Astrocyte (in vitro differentiated cells and primary cell): ENCODE measurements around the gene ADM. TPM values are rescaled to one million over a fixed set of nuclear protein-coding genes. Genes with fewer than 3 reads are reported as not detected.

Source experiments
- DNase-seq: peaks from one replicate; pipeline ENCODE4 v3.0.0-alpha.2; 2010; ENCODE audit warnings: low read depth
- FAIRE-seq: peaks from 2 replicates; lab custom pipeline; 2011; peaks lifted over from hg19 to GRCh38; lab: Jason Lieb, UNC
- H2AFZ ChIP-seq: 2 replicates; pipeline ENCODE4 v1.6.0; 2012; ENCODE audit warnings: low read depth, low read length, inconsistent platforms
- H3K27ac ChIP-seq: 2 replicates; pipeline ENCODE4 v1.5.1; 2011; ENCODE audit warnings: low read depth, low read length, inconsistent platforms
- H3K27me3 ChIP-seq: 2 replicates; pipeline ENCODE4 v1.6.0; 2011; ENCODE audit warnings: low read length, inconsistent platforms; ENCODE audit not compliant: insufficient read depth
- H3K36me3 ChIP-seq: 2 replicates; pipeline ENCODE4 v1.5.1; 2011; ENCODE audit warnings: low read length, inconsistent platforms; ENCODE audit not compliant: insufficient read depth
- H3K4me1 ChIP-seq: 2 replicates; pipeline ENCODE4 v1.5.1; 2011; ENCODE audit warnings: low read length, inconsistent platforms; ENCODE audit not compliant: insufficient read depth
- H3K4me2 ChIP-seq: 2 replicates; pipeline ENCODE4 v1.6.0; 2012; ENCODE audit warnings: low read length, inconsistent platforms
- H3K4me3 ChIP-seq: 2 replicates; pipeline ENCODE4 v1.5.1; 2011; ENCODE audit warnings: low read depth, mild to moderate bottlenecking, low read length, inconsistent platforms; ENCODE audit not compliant: insufficient read depth
- H3K79me2 ChIP-seq: 2 replicates; pipeline ENCODE4 v1.6.0; 2012; ENCODE audit warnings: mild to moderate bottlenecking, low read length, inconsistent platforms; ENCODE audit not compliant: insufficient read depth
- H3K9ac ChIP-seq: 2 replicates; pipeline ENCODE4 v1.6.0; 2012; ENCODE audit warnings: mild to moderate bottlenecking, low read length, inconsistent platforms
- H3K9me3 ChIP-seq: 2 replicates; pipeline ENCODE4 v1.5.1; 2012; ENCODE audit warnings: low read depth, mild to moderate bottlenecking, low read length, inconsistent platforms; ENCODE audit not compliant: insufficient read depth
- H4K20me1 ChIP-seq: 2 replicates; pipeline ENCODE4 v1.6.0; 2012; ENCODE audit warnings: low read length, inconsistent platforms; ENCODE audit not compliant: insufficient read depth
- H3K27ac Mint-ChIP-seq: one replicate; pipeline ENCODE4 v1.8.0; 2021; ENCODE audit warnings: mild to moderate bottlenecking, mixed read lengths; ENCODE audit not compliant: unreplicated experiment
- H3K27me3 Mint-ChIP-seq: one replicate; pipeline ENCODE4 v1.8.0; 2021; ENCODE audit warnings: low read depth, mixed read lengths; ENCODE audit not compliant: unreplicated experiment
- H3K36me3 Mint-ChIP-seq: one replicate; pipeline ENCODE4 v1.8.0; 2021; ENCODE audit warnings: low read depth, mixed read lengths; ENCODE audit not compliant: unreplicated experiment
- H3K4me1 Mint-ChIP-seq: one replicate; pipeline ENCODE4 v1.8.0; 2021; ENCODE audit warnings: low read depth, mixed read lengths; ENCODE audit not compliant: unreplicated experiment
- H3K4me3 Mint-ChIP-seq: one replicate; pipeline ENCODE4 v1.8.0; 2021; ENCODE audit warnings: mild to moderate bottlenecking, moderate library complexity, mixed read lengths; ENCODE audit not compliant: unreplicated experiment
- H3K9me3 Mint-ChIP-seq: one replicate; pipeline ENCODE4 v1.8.0; 2021; ENCODE audit warnings: mild to moderate bottlenecking, mixed read lengths; ENCODE audit not compliant: unreplicated experiment
- EZH2 ChIP-seq: IDR thresholded peaks from 2 replicates; pipeline ENCODE4 v1.6.1; 2012; ENCODE audit warnings: mild to moderate bottlenecking, low read length, inconsistent platforms; ENCODE audit not compliant: insufficient read depth
- total RNA-seq: library from RNA; stranded (reverse); gene quantifications from 2 replicates; pipeline ENCODE4 v1.2.1, GENCODE V29; 2021
- TF ChIP-seq, protein P1 (sequence below): IDR thresholded peaks from 2 replicates; pipeline ENCODE4 v1.5.1; 2011; ENCODE audit warnings: low read depth, mild to moderate bottlenecking, inconsistent platforms, low read length, moderate library complexity; ENCODE audit not compliant: insufficient read depth

The ADM gene
- total RNA-seq, 1 donor from 2014 or later = 78.7 TPM

DNA sequence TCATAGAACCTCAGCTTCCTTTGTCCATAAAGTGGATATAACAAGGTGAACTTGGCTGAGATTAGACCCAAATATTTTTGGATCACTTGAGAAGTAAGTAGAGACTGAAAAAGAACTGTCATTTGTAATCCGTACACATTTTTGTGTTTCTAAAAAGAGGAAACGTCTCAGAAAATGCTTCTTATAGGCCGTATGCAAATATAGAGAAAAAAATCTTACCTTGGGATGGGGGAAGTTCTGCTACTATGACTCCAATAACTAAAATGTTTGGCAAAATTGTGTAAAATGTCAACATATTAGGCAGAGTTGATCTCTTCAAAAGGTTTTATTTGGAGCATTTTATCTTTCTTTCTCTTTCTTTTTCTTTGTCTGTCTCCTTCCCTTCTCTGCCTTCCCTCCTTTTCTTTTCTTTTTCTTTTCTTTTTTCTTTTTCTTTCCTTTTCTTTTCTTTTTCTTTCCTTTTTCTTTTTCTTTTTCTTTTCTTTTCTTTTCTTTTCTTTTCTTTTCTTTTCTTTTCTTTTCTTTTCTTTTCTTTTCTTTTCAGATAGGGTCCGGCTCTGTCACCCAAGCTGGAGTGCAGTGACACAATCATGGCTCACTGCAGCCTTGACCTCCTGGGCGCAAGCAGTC is 48.2 kb downstream of the ADM start:
- Mint-ChIP-seq H3K36me3 (no peaks in the 10 kb centered on the region), H3K4me1 (peaks cover 33% of the 10 kb centered on the region), H3K4me3 (no peak overlapping the region), H3K27me3 (peaks cover 4% of the 10 kb centered on the region), H3K9me3 (no peaks in the 10 kb centered on the region), H3K27ac (no peak overlapping the region)
- no peak overlapping the region for H3K4me2 ChIP-seq
- no peaks in the 10 kb centered on the region for H3K36me3 ChIP-seq
- FAIRE-seq = no peak
- TF ChIP-seq, protein P1, sequence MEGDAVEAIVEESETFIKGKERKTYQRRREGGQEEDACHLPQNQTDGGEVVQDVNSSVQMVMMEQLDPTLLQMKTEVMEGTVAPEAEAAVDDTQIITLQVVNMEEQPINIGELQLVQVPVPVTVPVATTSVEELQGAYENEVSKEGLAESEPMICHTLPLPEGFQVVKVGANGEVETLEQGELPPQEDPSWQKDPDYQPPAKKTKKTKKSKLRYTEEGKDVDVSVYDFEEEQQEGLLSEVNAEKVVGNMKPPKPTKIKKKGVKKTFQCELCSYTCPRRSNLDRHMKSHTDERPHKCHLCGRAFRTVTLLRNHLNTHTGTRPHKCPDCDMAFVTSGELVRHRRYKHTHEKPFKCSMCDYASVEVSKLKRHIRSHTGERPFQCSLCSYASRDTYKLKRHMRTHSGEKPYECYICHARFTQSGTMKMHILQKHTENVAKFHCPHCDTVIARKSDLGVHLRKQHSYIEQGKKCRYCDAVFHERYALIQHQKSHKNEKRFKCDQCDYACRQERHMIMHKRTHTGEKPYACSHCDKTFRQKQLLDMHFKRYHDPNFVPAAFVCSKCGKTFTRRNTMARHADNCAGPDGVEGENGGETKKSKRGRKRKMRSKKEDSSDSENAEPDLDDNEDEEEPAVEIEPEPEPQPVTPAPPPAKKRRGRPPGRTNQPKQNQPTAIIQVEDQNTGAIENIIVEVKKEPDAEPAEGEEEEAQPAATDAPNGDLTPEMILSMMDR = no peak
- TF ChIP-seq EZH2 = no peak
- H3K9me3 ChIP-seq = no peaks in the 10 kb centered on the region
- no peak for DNase-seq
- no peak overlapping the region for H3K27ac ChIP-seq
- H3K4me1 ChIP-seq = peaks cover 24% of the 10 kb centered on the region
- H3K27me3 ChIP-seq = no peaks in the 10 kb centered on the region
- no peak overlapping the region for H2AFZ ChIP-seq
- no peaks in the 10 kb centered on the region for H4K20me1 ChIP-seq
- no peaks in the 10 kb centered on the region for H3K79me2 ChIP-seq
- H3K4me3 ChIP-seq = no peak overlapping the region
- no peak overlapping the region for H3K9ac ChIP-seq

- no peak for FAIRE-seq
- H3K27ac ChIP-seq = no peak overlapping the region
- no peaks in the 10 kb centered on the region for H3K9me3 Mint-ChIP-seq
Measured at GRCh38 chr11:10354389-10354788, 49.5 kb downstream of the ADM start.

DNA sequence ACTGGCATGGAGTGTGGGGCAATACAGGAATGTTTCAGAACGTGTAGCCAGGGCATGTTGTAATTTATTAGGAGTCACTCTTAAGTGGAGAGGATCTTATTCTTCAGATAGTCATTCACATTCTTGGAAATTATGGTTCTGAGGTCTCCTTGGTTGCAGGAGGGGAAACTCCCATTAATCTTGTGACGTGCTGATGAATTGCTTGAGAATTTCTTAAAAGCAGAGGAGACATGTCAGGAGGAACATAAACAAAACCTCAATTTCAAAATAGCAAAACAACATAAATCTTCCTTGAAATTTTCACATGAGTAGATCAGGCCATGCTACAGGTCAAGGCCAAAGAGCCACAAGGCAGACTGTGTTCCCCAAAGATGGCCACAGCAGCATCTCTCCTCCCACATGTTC is 50.4 kb downstream of the ADM start:
- peaks cover 4% of the 10 kb centered on the region for H3K27me3 Mint-ChIP-seq
- no peak for FAIRE-seq
- H3K9me3 ChIP-seq = no peaks in the 10 kb centered on the region
- H3K9me3 Mint-ChIP-seq = no peaks in the 10 kb centered on the region
- H3K4me1 ChIP-seq = peaks cover 22% of the 10 kb centered on the region
- DNase-seq = no peak
- H3K79me2 ChIP-seq = no peaks in the 10 kb centered on the region
- no peak overlapping the region for H3K4me2 ChIP-seq
- TF ChIP-seq, protein P1 = no peak
- TF ChIP-seq EZH2 = no peak
- H2AFZ ChIP-seq = no peak overlapping the region
- H3K36me3 ChIP-seq = no peaks in the 10 kb centered on the region
- H4K20me1 ChIP-seq = no peaks in the 10 kb centered on the region
- H3K9ac ChIP-seq = no peak overlapping the region
- H3K27ac Mint-ChIP-seq = no peak overlapping the region
- H3K27me3 ChIP-seq = no peaks in the 10 kb centered on the region
- no peak overlapping the region for H3K27ac ChIP-seq
- H3K36me3 Mint-ChIP-seq = no peaks in the 10 kb centered on the region
- H3K4me3 Mint-ChIP-seq = no peak overlapping the region
- H3K4me3 ChIP-seq = no peak overlapping the region
- peaks cover 21% of the 10 kb centered on the region for H3K4me1 Mint-ChIP-seq

More at GRCh38 chr11:10354389-10354788, 49.5 kb downstream of the ADM start:
- H3K36me3 Mint-ChIP-seq = no peaks in the 10 kb centered on the region
- H3K4me3 Mint-ChIP-seq = no peak overlapping the region
- Histone ChIP-seq H4K20me1 (no peaks in the 10 kb centered on the region), H3K9me3 (no peaks in the 10 kb centered on the region), H2AFZ (no peak overlapping the region), H3K27me3 (no peaks in the 10 kb centered on the region), H3K36me3 (no peaks in the 10 kb centered on the region), H3K9ac (no peak overlapping the region), H3K79me2 (no peaks in the 10 kb centered on the region), H3K4me1 (peaks cover 24% of the 10 kb centered on the region), H3K4me2 (no peak overlapping the region), H3K4me3 (no peak overlapping the region)
- no peak for DNase-seq
- TF ChIP-seq, protein P1 = no peak
- no peak for TF ChIP-seq EZH2
- H3K27ac Mint-ChIP-seq = no peak overlapping the region
- peaks cover 4% of the 10 kb centered on the region for H3K27me3 Mint-ChIP-seq
- H3K4me1 Mint-ChIP-seq = peaks cover 27% of the 10 kb centered on the region
